Esophagus (tissue), 2 donors: Measurements from ENCODE around the gene POM121L2. TPM values are rescaled to one million over a fixed set of nuclear protein-coding genes. Genes with fewer than 3 reads are reported as not detected.

Experiments
- H3K27ac ChIP-seq, 2 donors: one replicate each; pipeline ENCODE4 v1.5.1; 2013; ENCODE audit warnings: low read depth in 2 of 2, mild to moderate bottlenecking in 2 of 2, inconsistent platforms in 1 of 2, low read length in 1 of 2, moderate library complexity in 1 of 2
- H3K27me3 ChIP-seq, 2 donors: one replicate each; pipeline ENCODE4 v1.6.1; 2013; ENCODE audit warnings: low read length in 2 of 2, control low read depth in 1 of 2, mild to moderate bottlenecking in 1 of 2; ENCODE audit not compliant: insufficient read depth in 2 of 2, control insufficient read depth in 1 of 2
- H3K36me3 ChIP-seq, 2 donors: one replicate each; pipeline ENCODE4 v1.6.1; 2013; ENCODE audit warnings: low read length in 1 of 2; ENCODE audit not compliant: control insufficient read depth in 2 of 2, insufficient read depth in 2 of 2
- H3K4me1 ChIP-seq, 2 donors: one replicate each; pipeline ENCODE4 v1.6.1; 2013; ENCODE audit warnings: low read length in 1 of 2; ENCODE audit not compliant: control insufficient read depth in 2 of 2, insufficient read depth in 2 of 2
- H3K4me3 ChIP-seq, 2 donors: one replicate each; pipeline ENCODE4 v1.5.1; 2013; ENCODE audit warnings: low read length in 2 of 2, mild to moderate bottlenecking in 2 of 2, low read depth in 1 of 2, moderate library complexity in 1 of 2
- H3K9me3 ChIP-seq, 2 donors: one replicate each; pipeline ENCODE4 v1.6.1; 2013; ENCODE audit warnings: mild to moderate bottlenecking in 2 of 2, low read depth in 1 of 2, low read length in 1 of 2, moderate library complexity in 1 of 2; ENCODE audit not compliant: control insufficient read depth in 2 of 2, insufficient read depth in 1 of 2
- WGBS, 2 donors: extraction: QIAGEN DNeasy Blood & Tissue Kit; methylation state at CpG; one replicate each; pipeline ENCODE4 v1.1.7; 2013; 5-methylcytosine and 5-hydroxymethylcytosine counted together
- polyA plus RNA-seq, 2 donors: library from polyadenylated mRNA; stranded (reverse); fragments of 200-250 nt; gene quantifications; one replicate each; pipeline ENCODE4 v1.2.3, GENCODE V29; 2013
- donor health status: healthy with polysubstance abuse.
- donor health status: Bipolar disorder and iron deficiency.

Gene POM121L2
- polyA plus RNA-seq, 2 donors = not detected

GRCh38 chr6:27321370-27321769, 9.3 kb upstream of the POM121L2 start:
- Histone ChIP-seq H3K27ac (no peak overlapping the region), H3K4me1 (no peaks in the 10 kb centered on the region), H3K4me3 (no peak overlapping the region), H3K27me3 (peaks cover 0 to 4% of the 10 kb centered on the region in 2 donors), H3K9me3 (no peaks in the 10 kb centered on the region), H3K36me3 (no peaks in the 10 kb centered on the region)

GRCh38 chr6:27318973-27319372, 6.9 kb upstream of the POM121L2 start:
- Histone ChIP-seq H3K36me3 (no peaks in the 10 kb centered on the region), H3K27ac (no peak overlapping the region), H3K9me3 (no peaks in the 10 kb centered on the region), H3K4me3 (no peak overlapping the region), H3K4me1 (no peaks in the 10 kb centered on the region), H3K27me3 (no peaks in the 10 kb centered on the region)
- WGBS, 2 donors = 49 to 60% methylated on average over 2 of the region's 2 CpGs

GRCh38 chr6:27314046-27314445, 2.0 kb upstream of the POM121L2 start:
- WGBS, 2 donors = 89 to 92% methylated on average over 2 of the region's 2 CpGs
- peaks cover 5 to 6% of the 10 kb centered on the region in 2 donors for H3K27me3 ChIP-seq
- H3K4me3 ChIP-seq = no peak overlapping the region
- H3K4me1 ChIP-seq = peaks cover 6% of the 10 kb centered on the region in 2 donors
- H3K27ac ChIP-seq = no peak overlapping the region
- no peaks in the 10 kb centered on the region for H3K9me3 ChIP-seq
- no peaks in the 10 kb centered on the region for H3K36me3 ChIP-seq

GRCh38 chr6:27312950-27313271, 838 bp upstream of the POM121L2 start:
- H3K36me3 ChIP-seq = no peaks in the 10 kb centered on the region
- WGBS, 2 donors = 14 to 16% methylated on average over 8 of the region's 8 CpGs
- no peak overlapping the region for H3K27ac ChIP-seq
- peak overlapping the region in 1 of 2 donors; percentile 65 for H3K4me3 ChIP-seq
- H3K27me3 ChIP-seq = peaks cover 5 to 6% of the 10 kb centered on the region in 2 donors
- H3K9me3 ChIP-seq = no peaks in the 10 kb centered on the region
- H3K4me1 ChIP-seq = peaks cover 6% of the 10 kb centered on the region in 2 donors

GRCh38 chr6:27311806-27312145, 297 bp downstream of the POM121L2 start:
- peaks cover 6% of the 10 kb centered on the region in 2 donors for H3K4me1 ChIP-seq
- H3K27ac ChIP-seq = no peak overlapping the region
- H3K36me3 ChIP-seq = no peaks in the 10 kb centered on the region
- no peaks in the 10 kb centered on the region for H3K9me3 ChIP-seq
- H3K27me3 ChIP-seq = peaks cover 5 to 6% of the 10 kb centered on the region in 2 donors
- peak overlapping the region in 1 of 2 donors; percentile 65 for H3K4me3 ChIP-seq
- 19 to 27% methylated on average over 19 of the region's 19 CpGs for WGBS, 2 donors

GRCh38 chr6:27303613-27304272, 8.3 kb downstream of the POM121L2 start:
- Histone ChIP-seq H3K4me1 (no peaks in the 10 kb centered on the region), H3K27ac (no peak overlapping the region), H3K4me3 (no peak overlapping the region), H3K9me3 (no peaks in the 10 kb centered on the region), H3K27me3 (peaks cover 0 to 4% of the 10 kb centered on the region in 2 donors), H3K36me3 (no peaks in the 10 kb centered on the region)
- 41 to 55% methylated on average over 16 of the region's 16 CpGs for WGBS, 2 donors

GRCh38 chr6:27297857-27298730, 14.0 kb downstream of the POM121L2 start:
- H3K27ac ChIP-seq = no peak overlapping the region
- 21 to 24% methylated on average over 22 of the region's 22 CpGs for WGBS, 2 donors
- no peaks in the 10 kb centered on the region for H3K4me1 ChIP-seq
- H3K27me3 ChIP-seq = peaks cover 5 to 21% of the 10 kb centered on the region in 2 donors
- no peaks in the 10 kb centered on the region for H3K36me3 ChIP-seq
- peaks cover 2 to 3% of the 10 kb centered on the region in 2 donors for H3K9me3 ChIP-seq
- no peak overlapping the region for H3K4me3 ChIP-seq

GRCh38 chr6:27297484-27297856, 14.6 kb downstream of the POM121L2 start:
- Histone ChIP-seq H3K36me3 (no peaks in the 10 kb centered on the region), H3K27ac (no peak overlapping the region), H3K4me1 (no peaks in the 10 kb centered on the region), H3K4me3 (no peak overlapping the region), H3K9me3 (peaks cover 2 to 3% of the 10 kb centered on the region in 2 donors), H3K27me3 (peaks cover 5 to 21% of the 10 kb centered on the region in 2 donors)
- 16 to 21% methylated on average over 7 of the region's 7 CpGs for WGBS, 2 donors

GRCh38 chr6:27296106-27296783, 15.8 kb downstream of the POM121L2 start:
- H3K27ac ChIP-seq = no peak overlapping the region
- H3K27me3 ChIP-seq = peaks cover 6 to 23% of the 10 kb centered on the region in 2 donors
- peak overlapping the region in 1 of 2 donors; percentile 7 for H3K4me3 ChIP-seq
- WGBS, 2 donors = 7 to 8% methylated on average over 27 of the region's 27 CpGs
- no peaks in the 10 kb centered on the region for H3K36me3 ChIP-seq
- no peaks in the 10 kb centered on the region for H3K4me1 ChIP-seq
- H3K9me3 ChIP-seq = peaks cover 2 to 7% of the 10 kb centered on the region in 2 donors
